Measurements from ENCODE around the gene NOXO1. TPM values are rescaled to one million over a fixed set of nuclear protein-coding genes. Genes with fewer than 3 reads are reported as not detected.
A peak's percentile ranks its signal among the peaks of the same experiment; 100 is the strongest.

The NOXO1 gene
- polyA plus RNA-seq, 3 donors: 0.09 TPM; not detected in 2

DNA sequence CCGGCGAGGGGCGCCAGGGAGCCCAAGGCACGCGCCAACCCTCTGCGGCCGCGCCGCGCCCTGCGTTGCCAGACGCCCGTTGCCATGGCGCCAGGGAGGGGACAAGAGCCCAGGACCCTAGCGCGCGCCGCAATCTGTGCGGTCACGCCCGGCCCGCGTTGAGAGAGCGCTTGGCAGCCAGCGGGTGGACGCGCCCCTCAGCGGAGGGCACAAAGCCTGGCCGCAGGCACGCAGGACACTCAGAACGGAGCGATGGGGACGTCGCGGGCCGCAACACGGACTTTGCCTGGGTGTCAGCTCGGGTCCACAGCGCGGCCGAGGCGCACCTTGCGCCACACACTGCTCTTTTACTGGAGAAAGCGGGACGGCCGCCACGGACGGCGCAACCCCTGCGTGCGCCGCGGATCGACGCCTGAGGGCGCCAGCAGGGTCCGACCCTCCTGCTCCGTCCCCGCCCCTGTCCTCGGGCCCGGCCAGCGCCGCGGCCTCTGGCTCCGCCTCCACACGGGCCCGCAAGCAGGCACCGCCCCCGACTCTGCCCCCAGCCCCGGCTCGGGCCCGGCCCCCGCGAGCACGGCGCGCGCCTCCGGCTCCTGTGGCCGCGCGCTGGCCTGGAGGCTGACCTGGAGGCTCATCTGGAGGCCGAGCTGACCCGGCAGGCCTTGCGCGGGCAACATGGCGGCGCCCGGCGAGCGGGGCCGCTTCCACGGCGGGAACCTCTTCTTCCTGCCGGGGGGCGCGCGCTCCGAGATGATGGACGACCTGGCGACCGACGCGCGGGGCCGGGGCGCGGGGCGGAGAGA is 2.5 kb upstream of the NOXO1 start, which contains the start of gene GFER:
GFER (plus strand) TSS at position 650 of the 803 bp plus-strand sequence; CDS start at position 676, 26 bp downstream.
- Histone ChIP-seq H3K4me2 (replicated peaks; ENCODE audit: extremely low read depth, low read length, poor library complexity, severe bottlenecking) (peak within 1 kb of the TSS; percentile 99), H3K4me3 (replicated peaks in 1 of 3; ENCODE audit: low read depth in 2 of 3, low read length in 3 of 3) (peak within 1 kb of the TSS; percentile 52 to 87 (median 55)), H3K79me2 (ENCODE audit: insufficient read depth, low read length) (no peaks in the 10 kb centered on the region), H3K9me3 (replicated peaks in 1 of 2; ENCODE audit: control insufficient read depth in 1 of 2, insufficient read depth in 1 of 2, low read length in 2 of 2) (peaks cover 0 to 18% of the 10 kb centered on the region in 2 donors), H3K4me1 (ENCODE audit: control insufficient read depth in 1 of 2, insufficient read depth in 2 of 2, low read length in 2 of 2) (peaks cover 20 to 28% of the 10 kb centered on the region in 2 donors), H3K27ac (ENCODE audit: low read depth in 1 of 2, low read length in 2 of 2) (peak within 1 kb of the TSS in 1 of 2 donors; percentile 73), H3K9ac (ENCODE audit: insufficient read depth, low read length, poor library complexity, severe bottlenecking) (peak within 1 kb of the TSS; percentile 74), H2AFZ (ENCODE audit: insufficient read depth, low read depth, low read length, poor library complexity, severe bottlenecking) (peak within 1 kb of the TSS; percentile 90), H4K20me1 (ENCODE audit: insufficient read depth, low read length) (peaks cover 6% of the 10 kb centered on the region), H3K27me3 (ENCODE audit: control insufficient read depth in 2 of 2, insufficient read depth in 2 of 2, low read length in 2 of 2) (peaks cover 30 to 51% of the 10 kb centered on the region in 2 donors), H3K36me3 (replicated peaks in 1 of 2; ENCODE audit: control insufficient read depth in 1 of 2, insufficient read depth in 2 of 2, low read length in 2 of 2) (peaks cover 12 to 18% of the 10 kb centered on the region in 2 donors)
- Mint-ChIP-seq H3K36me3 (peaks cover 27 to 34% of the 10 kb centered on the region in 2 donors), H3K27ac (peak within 1 kb of the TSS in 4 of 7 donors; percentile 35 to 88 (median 80)), H3K9me3 (peaks cover 0 to 12% (median 6%) of the 10 kb centered on the region in 7 donors), H3K27me3 (ENCODE audit: low read depth in 3 of 3) (peaks cover 53 to 63% (median 55%) of the 10 kb centered on the region in 3 donors), H3K4me3 (peak within 1 kb of the TSS; percentile 75 to 89), H3K4me1 (peaks cover 18% of the 10 kb centered on the region)
- WGBS (ENCODE audit: insufficient coverage): under 1% methylated on average over 109 of the region's 109 CpGs
- TF ChIP-seq, protein P1, sequence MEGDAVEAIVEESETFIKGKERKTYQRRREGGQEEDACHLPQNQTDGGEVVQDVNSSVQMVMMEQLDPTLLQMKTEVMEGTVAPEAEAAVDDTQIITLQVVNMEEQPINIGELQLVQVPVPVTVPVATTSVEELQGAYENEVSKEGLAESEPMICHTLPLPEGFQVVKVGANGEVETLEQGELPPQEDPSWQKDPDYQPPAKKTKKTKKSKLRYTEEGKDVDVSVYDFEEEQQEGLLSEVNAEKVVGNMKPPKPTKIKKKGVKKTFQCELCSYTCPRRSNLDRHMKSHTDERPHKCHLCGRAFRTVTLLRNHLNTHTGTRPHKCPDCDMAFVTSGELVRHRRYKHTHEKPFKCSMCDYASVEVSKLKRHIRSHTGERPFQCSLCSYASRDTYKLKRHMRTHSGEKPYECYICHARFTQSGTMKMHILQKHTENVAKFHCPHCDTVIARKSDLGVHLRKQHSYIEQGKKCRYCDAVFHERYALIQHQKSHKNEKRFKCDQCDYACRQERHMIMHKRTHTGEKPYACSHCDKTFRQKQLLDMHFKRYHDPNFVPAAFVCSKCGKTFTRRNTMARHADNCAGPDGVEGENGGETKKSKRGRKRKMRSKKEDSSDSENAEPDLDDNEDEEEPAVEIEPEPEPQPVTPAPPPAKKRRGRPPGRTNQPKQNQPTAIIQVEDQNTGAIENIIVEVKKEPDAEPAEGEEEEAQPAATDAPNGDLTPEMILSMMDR (IDR thresholded peaks at IDR 0.05): peak; percentile 57
- DNase-seq: peak; percentile 84 to 86 (median 84)
- intact Hi-C loops (cut with micrococcal nuclease): no loop called here

DNA sequence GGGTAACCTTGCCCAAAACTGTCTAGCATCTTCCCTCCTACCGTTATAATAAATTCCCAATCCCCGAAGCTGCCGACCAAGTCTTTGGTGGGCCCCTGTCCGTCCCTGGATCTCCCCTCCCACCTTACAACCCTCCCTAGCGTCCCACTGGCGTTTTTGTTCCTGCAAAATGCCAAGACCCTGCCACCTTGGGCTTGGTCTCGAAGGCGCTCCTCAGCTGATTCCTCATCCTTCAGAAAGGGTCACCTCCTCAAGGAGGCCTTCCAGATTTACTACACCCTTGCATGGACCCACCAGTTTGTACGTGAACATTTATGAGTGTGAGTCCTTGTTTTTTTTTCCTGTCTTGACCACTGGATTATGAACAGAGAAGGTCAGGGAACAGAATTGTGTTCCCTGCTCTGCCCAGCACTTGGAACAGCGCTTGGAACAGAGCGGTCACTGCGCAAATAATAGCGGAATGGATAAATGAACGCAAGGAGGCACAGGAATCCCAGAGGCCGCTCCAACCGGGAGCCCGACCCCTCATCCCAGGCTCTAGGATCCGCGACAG is 1.8 kb upstream of the NOXO1 start:
- intact Hi-C loops (cut with micrococcal nuclease): no loop called here
- H3K27me3 ChIP-seq (ENCODE audit: control insufficient read depth in 2 of 2, insufficient read depth in 2 of 2, low read length in 2 of 2): peaks cover 30 to 50% of the 10 kb centered on the region in 2 donors

More for the DNA sequence above, 1.8 kb upstream of the NOXO1 start:
- Histone ChIP-seq H2AFZ (ENCODE audit: insufficient read depth, low read depth, low read length, poor library complexity, severe bottlenecking) (peak overlapping the region; percentile 90), H3K9ac (ENCODE audit: insufficient read depth, low read length, poor library complexity, severe bottlenecking) (peak overlapping the region; percentile 74), H3K4me3 (replicated peaks in 1 of 3; ENCODE audit: low read depth in 2 of 3, low read length in 3 of 3) (peak overlapping the region; percentile 1 to 87 (median 10)), H3K36me3 (replicated peaks in 1 of 2; ENCODE audit: control insufficient read depth in 1 of 2, insufficient read depth in 2 of 2, low read length in 2 of 2) (peaks cover 18 to 25% of the 10 kb centered on the region in 2 donors), H3K79me2 (ENCODE audit: insufficient read depth, low read length) (no peaks in the 10 kb centered on the region), H3K9me3 (replicated peaks in 1 of 2; ENCODE audit: control insufficient read depth in 1 of 2, insufficient read depth in 1 of 2, low read length in 2 of 2) (peaks cover 0 to 17% of the 10 kb centered on the region in 2 donors), H3K27ac (ENCODE audit: low read depth in 1 of 2, low read length in 2 of 2) (peak overlapping the region in 1 of 2 donors; percentile 73), H3K4me1 (ENCODE audit: control insufficient read depth in 1 of 2, insufficient read depth in 2 of 2, low read length in 2 of 2) (peaks cover 20 to 28% of the 10 kb centered on the region in 2 donors), H4K20me1 (ENCODE audit: insufficient read depth, low read length) (peaks cover 8% of the 10 kb centered on the region), H3K4me2 (replicated peaks; ENCODE audit: extremely low read depth, low read length, poor library complexity, severe bottlenecking) (peak overlapping the region; percentile 99)
- Mint-ChIP-seq H3K4me1 (peaks cover 18% of the 10 kb centered on the region), H3K4me3 (peak overlapping the region; percentile 75 to 89), H3K36me3 (peaks cover 30 to 39% of the 10 kb centered on the region in 2 donors), H3K9me3 (peaks cover 0 to 12% (median 5%) of the 10 kb centered on the region in 7 donors), H3K27me3 (ENCODE audit: low read depth in 3 of 3) (peaks cover 50 to 63% (median 52%) of the 10 kb centered on the region in 3 donors), H3K27ac (peak overlapping the region in 3 of 7 donors; percentile 76 to 88 (median 83))
- TF ChIP-seq, protein P1 (IDR thresholded peaks at IDR 0.05): no peak
- WGBS (ENCODE audit: insufficient coverage): 23% methylated on average over 17 of the region's 19 CpGs
- DNase-seq: no peak
